Pancreas (tissue), 10 donors: Measurements from ENCODE around the gene NELL1. TPM values are rescaled to one million over a fixed set of nuclear protein-coding genes. Genes with fewer than 3 reads are reported as not detected.

Experiments
- ATAC-seq, 4 donors: fragments of 200-7000 bp; cut with Tn5 transposase; one replicate each; pipeline versions ENCODE4 v1.8.0 to v1.9.1; 2020; ENCODE audit warnings: mild to moderate bottlenecking in 4 of 4, moderate library complexity in 4 of 4
- DNase-seq, 6 donors: peaks; one replicate each; pipeline ENCODE4 v3.0.0-alpha.2; 2020
- FAIRE-seq: peaks from 2 replicates; lab custom pipeline; 2012; peaks lifted over from hg19 to GRCh38; lab: Jason Lieb, UNC
- H3K27ac ChIP-seq, 4 donors: fragments of 200-600 bp; sonication (generic); 1 replicate in 3 of 4; 2 replicates in 1 of 4; pipeline versions ENCODE4 v1.5.0 to v1.8.0; 2020
- H3K27me3 ChIP-seq, 4 donors: fragments of 200-600 bp; one replicate each; pipeline ENCODE4 v1.8.0; 2021
- H3K36me3 ChIP-seq, 3 donors: fragments of 200-600 bp; sonication (generic) in 1 of 3; one replicate each; pipeline versions ENCODE4 v1.5.0 to v1.8.0; 2020 to 2021
- H3K4me1 ChIP-seq, 3 donors: fragments of 200-600 bp; one replicate each; pipeline ENCODE4 v1.8.0; 2021
- H3K4me3 ChIP-seq, 4 donors: fragments of 200-600 bp; sonication (generic) in 2 of 4; one replicate each; pipeline versions ENCODE4 v1.5.0 to v1.8.0; 2020 to 2021
- H3K9me3 ChIP-seq, 4 donors: fragments of 200-600 bp; one replicate each; pipeline ENCODE4 v1.8.0; 2021
- WGBS, 2 donors: extraction: QIAGEN DNeasy Blood & Tissue Kit; methylation state at CpG; one replicate each; pipeline ENCODE4 v1.1.7; 2013; 5-methylcytosine and 5-hydroxymethylcytosine counted together
- intact Hi-C, 3 donors: fragments of 100-400 bp; cut with DNase I; formaldehyde crosslinking; loops; one replicate each; pipeline versions ENCODE4 v1.11.1 to v1.14.2; 2022
- polyA plus RNA-seq, 2 donors: library from polyadenylated mRNA; stranded (reverse); fragments of 200-250 nt; gene quantifications; one replicate each; pipeline ENCODE4 v1.2.3, GENCODE V29; 2013
- total RNA-seq, 6 donors: library from RNA; stranded (reverse); fragmentation: NEBNext Ultra II Directional in 4 of 6; extraction: Animal tissue kit (Norgen Biotek cat#: 25700) in 4 of 6; gene quantifications; one replicate each; pipeline versions ENCODE4 v1.2.1 to v1.2.4, GENCODE V29; 2021 to 2023
- TF ChIP-seq, protein P1 (sequence below), 4 donors: fragments of 200-600 bp; sonication (generic) in 3 of 4; IDR thresholded peaks; one replicate each; pipeline versions ENCODE4 v1.5.0 to v1.8.0; 2021; ENCODE audit warnings: antibody characterized with exemption in 4 of 4
- donor health status: healthy with polysubstance abuse.
- donor health status: DM: no; HTN: no; CAD: no; lungs with moderate emphysema.
- donor health status: DM: no; HTN: no; CAD: no.
- donor health status: control.
- donor health status: control.
- donor health status: Bipolar disorder and iron deficiency.
- donor health status: DM: yes; HTN: yes; CAD: no.
- donor health status: DM: no; HTN: no; CAD: no.
- donor health status: DM: no; HTN: no; CAD: no.
- donor health status: DM: yes; HTN: yes; CAD: no.

Gene NELL1
- total and polyA plus RNA-seq, 8 donors: not detected

DNA sequence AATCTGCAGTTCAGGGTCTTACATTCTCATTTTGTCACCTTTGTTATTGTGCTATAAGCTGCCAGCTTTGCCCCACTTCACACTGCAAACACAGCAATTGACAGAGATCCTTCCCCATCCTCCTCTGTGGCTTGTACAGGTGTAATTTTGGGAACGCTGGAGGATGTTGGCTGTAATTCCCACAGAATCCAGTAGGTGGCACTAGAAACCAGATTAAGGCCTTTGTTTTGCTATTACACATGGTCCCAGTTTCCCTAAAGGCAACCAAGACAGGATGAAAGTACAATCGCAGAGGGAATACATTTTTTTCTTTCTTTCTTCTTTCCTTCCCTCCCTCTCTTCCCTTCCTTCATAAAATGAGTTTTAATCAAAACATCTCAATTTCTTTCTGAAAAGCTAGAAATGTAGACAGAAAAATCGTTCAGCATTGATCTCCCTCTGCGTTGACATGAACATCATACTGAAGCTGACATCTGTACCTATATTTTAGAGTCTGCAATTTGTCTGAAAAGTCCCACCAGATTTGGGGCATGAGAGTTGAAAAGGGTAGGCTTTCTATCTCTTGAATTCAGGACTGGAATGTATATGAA is 21.3 kb upstream of the NELL1 start:
- no peaks in the 10 kb centered on the region for H3K4me1 ChIP-seq
- TF ChIP-seq, protein P1, sequence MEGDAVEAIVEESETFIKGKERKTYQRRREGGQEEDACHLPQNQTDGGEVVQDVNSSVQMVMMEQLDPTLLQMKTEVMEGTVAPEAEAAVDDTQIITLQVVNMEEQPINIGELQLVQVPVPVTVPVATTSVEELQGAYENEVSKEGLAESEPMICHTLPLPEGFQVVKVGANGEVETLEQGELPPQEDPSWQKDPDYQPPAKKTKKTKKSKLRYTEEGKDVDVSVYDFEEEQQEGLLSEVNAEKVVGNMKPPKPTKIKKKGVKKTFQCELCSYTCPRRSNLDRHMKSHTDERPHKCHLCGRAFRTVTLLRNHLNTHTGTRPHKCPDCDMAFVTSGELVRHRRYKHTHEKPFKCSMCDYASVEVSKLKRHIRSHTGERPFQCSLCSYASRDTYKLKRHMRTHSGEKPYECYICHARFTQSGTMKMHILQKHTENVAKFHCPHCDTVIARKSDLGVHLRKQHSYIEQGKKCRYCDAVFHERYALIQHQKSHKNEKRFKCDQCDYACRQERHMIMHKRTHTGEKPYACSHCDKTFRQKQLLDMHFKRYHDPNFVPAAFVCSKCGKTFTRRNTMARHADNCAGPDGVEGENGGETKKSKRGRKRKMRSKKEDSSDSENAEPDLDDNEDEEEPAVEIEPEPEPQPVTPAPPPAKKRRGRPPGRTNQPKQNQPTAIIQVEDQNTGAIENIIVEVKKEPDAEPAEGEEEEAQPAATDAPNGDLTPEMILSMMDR (IDR thresholded peaks at IDR 0.05): peak; percentile 61 to 88 (median 84)
- FAIRE-seq (no peak), ATAC-seq (peak; percentile 50 to 85 (median 82)), DNase-seq (peak in 2 of 6 donors; percentile 17 to 60)
- no peak overlapping the region for H3K4me3 ChIP-seq
- H3K27ac ChIP-seq: no peak overlapping the region
- intact Hi-C loops: no loop called here
- H3K9me3 ChIP-seq: no peaks in the 10 kb centered on the region
- 35 to 36% methylated on average over 4 of the region's 4 CpGs for WGBS, 2 donors
- H3K36me3 ChIP-seq: no peaks in the 10 kb centered on the region
- no peaks in the 10 kb centered on the region for H3K27me3 ChIP-seq

DNA sequence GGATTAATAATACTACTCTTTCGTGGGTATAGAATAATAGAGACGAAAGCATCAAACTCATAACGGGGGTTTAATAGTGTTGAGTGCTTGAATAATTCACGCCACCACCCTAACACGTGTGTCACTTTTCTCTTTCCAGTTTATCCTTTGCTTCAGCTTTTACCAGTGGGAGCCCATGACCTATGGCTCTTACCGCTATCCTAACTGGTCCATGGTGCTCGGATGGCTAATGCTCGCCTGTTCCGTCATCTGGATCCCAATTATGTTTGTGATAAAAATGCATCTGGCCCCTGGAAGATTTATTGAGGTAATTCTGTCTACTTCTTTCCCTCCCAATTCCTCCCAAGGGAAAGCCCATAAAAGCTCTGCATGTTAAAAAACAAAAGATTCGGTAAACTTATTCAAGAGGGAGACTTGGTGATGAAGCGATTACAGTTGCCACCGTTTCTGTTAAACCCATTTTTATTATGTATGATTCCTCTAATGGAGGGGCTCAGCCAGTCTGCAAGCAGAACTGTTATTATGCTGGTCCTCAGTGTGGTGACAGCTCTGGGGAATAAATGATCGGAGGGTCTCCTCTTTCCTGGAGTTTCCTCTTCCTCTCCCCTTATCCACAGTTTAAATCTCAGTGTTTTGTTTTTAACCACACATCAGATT is 17.1 kb upstream of the NELL1 start:
- Histone ChIP-seq H3K27me3 (no peaks in the 10 kb centered on the region), H3K9me3 (no peaks in the 10 kb centered on the region), H3K4me3 (no peak overlapping the region), H3K27ac (no peak overlapping the region), H3K4me1 (no peaks in the 10 kb centered on the region), H3K36me3 (no peaks in the 10 kb centered on the region)
- intact Hi-C loops: no loop called here
- ATAC-seq: no peak
- DNase-seq: no peak
- FAIRE-seq: no peak
- 61 to 70% methylated on average over 13 of the region's 13 CpGs for WGBS, 2 donors
- TF ChIP-seq, protein P1 (IDR thresholded peaks at IDR 0.05): no peak

DNA sequence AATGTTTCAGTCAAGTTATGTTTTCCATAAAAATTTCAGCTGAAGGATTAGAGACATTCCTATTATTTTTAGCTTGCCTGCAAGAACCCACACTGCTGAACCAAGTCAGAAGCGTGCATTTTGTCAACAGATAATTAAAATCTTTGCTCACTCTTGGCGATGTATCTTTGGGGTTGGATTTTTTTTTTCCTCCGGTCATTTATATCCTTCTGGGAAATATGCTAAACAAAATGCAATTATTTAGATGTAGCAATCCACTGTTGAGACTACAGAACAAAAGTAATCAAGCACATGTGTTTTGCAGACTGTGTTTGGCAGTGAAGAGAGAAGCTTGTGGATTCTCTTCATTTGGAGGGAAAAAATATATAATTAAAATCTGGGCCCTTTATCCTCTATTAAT is 15.3 kb upstream of the NELL1 start:
- Histone ChIP-seq H3K9me3 (no peaks in the 10 kb centered on the region), H3K36me3 (no peaks in the 10 kb centered on the region), H3K27ac (no peak overlapping the region), H3K27me3 (no peaks in the 10 kb centered on the region), H3K4me1 (no peaks in the 10 kb centered on the region), H3K4me3 (no peak overlapping the region)
- ATAC-seq (no peak), DNase-seq (no peak), FAIRE-seq (no peak)
- TF ChIP-seq, protein P1 (IDR thresholded peaks at IDR 0.05): no peak
- intact Hi-C loops: no loop called here
- WGBS, 2 donors: 64 to 69% methylated on average over 3 of the region's 3 CpGs

DNA sequence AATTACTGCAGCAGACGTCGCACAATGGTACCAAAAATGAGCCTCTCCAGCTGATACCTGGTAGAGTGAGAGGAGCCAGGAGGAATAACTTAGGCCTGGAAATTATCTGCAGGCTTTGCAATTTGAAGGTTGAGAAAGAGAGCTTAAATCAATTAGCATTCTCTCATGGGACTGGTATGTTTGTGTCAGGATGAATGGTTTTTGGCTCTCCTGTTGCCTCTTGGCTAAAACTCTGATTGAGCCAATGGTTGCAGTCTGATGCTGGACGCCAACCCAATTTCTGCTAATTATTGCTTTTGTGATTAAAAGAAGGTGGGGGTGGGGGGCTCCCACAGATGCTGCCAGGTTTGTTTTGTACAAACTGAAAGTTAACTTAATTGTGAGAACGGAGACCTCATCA is 12.5 kb upstream of the NELL1 start:
- FAIRE-seq (no peak), ATAC-seq (no peak), DNase-seq (no peak)
- Histone ChIP-seq H3K27me3 (no peaks in the 10 kb centered on the region), H3K36me3 (no peaks in the 10 kb centered on the region), H3K4me3 (no peak overlapping the region), H3K4me1 (no peaks in the 10 kb centered on the region), H3K9me3 (no peaks in the 10 kb centered on the region), H3K27ac (no peak overlapping the region)
- TF ChIP-seq, protein P1 (IDR thresholded peaks at IDR 0.05): no peak
- intact Hi-C loops: no loop called here
- WGBS, 2 donors: 70 to 85% methylated on average over 4 of the region's 4 CpGs

DNA sequence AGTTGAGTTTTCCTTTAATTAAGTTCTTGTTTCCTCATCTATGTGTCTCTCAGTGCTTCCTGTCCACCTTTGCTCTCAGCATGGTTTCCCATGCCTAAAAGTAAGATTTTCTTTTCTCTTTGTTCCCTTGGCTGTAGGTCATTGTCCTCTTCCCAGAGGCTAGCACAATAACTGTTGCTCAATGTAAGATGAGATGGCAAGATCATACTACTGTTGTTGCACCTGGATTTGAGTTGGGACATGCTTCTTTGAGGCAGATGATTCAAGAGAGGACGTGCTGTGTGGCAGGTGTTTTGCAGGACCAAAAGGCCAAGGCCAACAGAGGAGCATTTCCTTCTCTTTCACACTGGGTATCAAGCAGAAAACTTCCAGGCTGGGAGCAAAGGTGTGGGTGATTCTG is 11.3 kb upstream of the NELL1 start:
- H3K9me3 ChIP-seq: no peaks in the 10 kb centered on the region
- no peak overlapping the region for H3K27ac ChIP-seq
- intact Hi-C loops: no loop called here
- no peak overlapping the region for H3K4me3 ChIP-seq
- no peaks in the 10 kb centered on the region for H3K27me3 ChIP-seq
- DNase-seq: no peak
- H3K36me3 ChIP-seq: no peaks in the 10 kb centered on the region
- TF ChIP-seq, protein P1 (IDR thresholded peaks at IDR 0.05): no peak
- no peaks in the 10 kb centered on the region for H3K4me1 ChIP-seq
- WGBS, 2 donors: 20 to 31% methylated on average over 1 of the region's 1 CpG
- FAIRE-seq: no peak
- ATAC-seq: no peak
